Measurements from ENCODE around the gene P2RY6. TPM values are rescaled to one million over a fixed set of nuclear protein-coding genes. Genes with fewer than 3 reads are reported as not detected.
"Not testable (repeated sequence)": the region's sequence is repeated elsewhere in the genome, so short reads cannot be mapped to it uniquely, and the experiment has no call there.

P2RY6 gene
- total RNA-seq, 1 experiment from 2014 or later, result not detected

GRCh38 chr11:73269459-73270015 is 2.6 kb upstream of the P2RY6 start:
- DNase-seq (ENCODE audit: low read depth, low spot score), result no peak
- in situ Hi-C loops (cut with HindIII; ENCODE audit: low pct_unique_long_range_greater_than_20kb, low sequenced_read_pairs), result no loop called here

- no peak for DNase-seq (ENCODE audit: low read depth, low spot score)
- in situ Hi-C loops (cut with HindIII; ENCODE audit: low pct_unique_long_range_greater_than_20kb, low sequenced_read_pairs), result no loop called here
These were observed 1.9 kb upstream of the P2RY6 start for GRCh38 chr11:73270016-73270854.

GRCh38 chr11:73270855-73271477 is 1.2 kb upstream of the P2RY6 start:
- no peak for DNase-seq (ENCODE audit: low read depth, low spot score)
- in situ Hi-C loops (cut with HindIII; ENCODE audit: low pct_unique_long_range_greater_than_20kb, low sequenced_read_pairs), result no loop called here

GRCh38 chr11:73271478-73271865 is 666 bp upstream of the P2RY6 start:
- DNase-seq (ENCODE audit: low read depth, low spot score); in situ Hi-C loops (cut with HindIII; ENCODE audit: low pct_unique_long_range_greater_than_20kb, low sequenced_read_pairs): not testable (repeated sequence)

GRCh38 chr11:73272680-73273038 is 521 bp downstream of the P2RY6 start:
- in situ Hi-C loops (cut with HindIII; ENCODE audit: low pct_unique_long_range_greater_than_20kb, low sequenced_read_pairs), result no loop called here

GRCh38 chr11:73273222-73273895 is 1.2 kb downstream of the P2RY6 start:
- in situ Hi-C loops (cut with HindIII; ENCODE audit: low pct_unique_long_range_greater_than_20kb, low sequenced_read_pairs), result no loop called here

More at GRCh38 chr11:73272680-73273038, 521 bp downstream of the P2RY6 start:
- no peak for DNase-seq (ENCODE audit: low read depth, low spot score)

GRCh38 chr11:73274191-73274590 is 2.1 kb downstream of the P2RY6 start:
- DNase-seq (ENCODE audit: low read depth, low spot score); in situ Hi-C loops (cut with HindIII; ENCODE audit: low pct_unique_long_range_greater_than_20kb, low sequenced_read_pairs): not testable (repeated sequence)

More at GRCh38 chr11:73273222-73273895, 1.2 kb downstream of the P2RY6 start:
- no peak for DNase-seq (ENCODE audit: low read depth, low spot score)

- in situ Hi-C loops (cut with HindIII; ENCODE audit: low pct_unique_long_range_greater_than_20kb, low sequenced_read_pairs), result no loop called here
- DNase-seq (ENCODE audit: low read depth, low spot score), result no peak
These were observed 2.7 kb downstream of the P2RY6 start for GRCh38 chr11:73274722-73275380.

GRCh38 chr11:73275381-73275750 is 3.2 kb downstream of the P2RY6 start:
- in situ Hi-C loops (cut with HindIII; ENCODE audit: low pct_unique_long_range_greater_than_20kb, low sequenced_read_pairs), result no loop called here
- no peak for DNase-seq (ENCODE audit: low read depth, low spot score)

GRCh38 chr11:73277467-73277866 is 5.3 kb downstream of the P2RY6 start:
- in situ Hi-C loops (cut with HindIII; ENCODE audit: low pct_unique_long_range_greater_than_20kb, low sequenced_read_pairs), result no loop called here
- no peak for DNase-seq (ENCODE audit: low read depth, low spot score)

- no peak for DNase-seq (ENCODE audit: low read depth, low spot score)
- in situ Hi-C loops (cut with HindIII; ENCODE audit: low pct_unique_long_range_greater_than_20kb, low sequenced_read_pairs), result no loop called here
These were observed 8.5 kb downstream of the P2RY6 start for GRCh38 chr11:73280626-73281025.

- no peak for DNase-seq (ENCODE audit: low read depth, low spot score)
- in situ Hi-C loops (cut with HindIII; ENCODE audit: low pct_unique_long_range_greater_than_20kb, low sequenced_read_pairs), result no loop called here
These were observed 9.1 kb downstream of the P2RY6 start for GRCh38 chr11:73281201-73281741.

- in situ Hi-C loops (cut with HindIII; ENCODE audit: low pct_unique_long_range_greater_than_20kb, low sequenced_read_pairs), result no loop called here
- no peak for DNase-seq (ENCODE audit: low read depth, low spot score)
These were observed 9.9 kb downstream of the P2RY6 start for GRCh38 chr11:73281796-73282660.

GRCh38 chr11:73283276-73284000 is 11.3 kb downstream of the P2RY6 start:
- in situ Hi-C loops (cut with HindIII; ENCODE audit: low pct_unique_long_range_greater_than_20kb, low sequenced_read_pairs), result no loop called here
- DNase-seq (ENCODE audit: low read depth, low spot score), result no peak

- DNase-seq (ENCODE audit: low read depth, low spot score), result no peak
- in situ Hi-C loops (cut with HindIII; ENCODE audit: low pct_unique_long_range_greater_than_20kb, low sequenced_read_pairs), result no loop called here
These were observed 12.0 kb downstream of the P2RY6 start for GRCh38 chr11:73284106-73284505.

GRCh38 chr11:73285721-73286120 is 13.6 kb downstream of the P2RY6 start:
- in situ Hi-C loops (cut with HindIII; ENCODE audit: low pct_unique_long_range_greater_than_20kb, low sequenced_read_pairs), result no loop called here
- no peak for DNase-seq (ENCODE audit: low read depth, low spot score)
